Hepatocyte (in vitro differentiated cells): Measurements from ENCODE around the gene LGALS12.

ENCODE experiments used
- CTCF ChIP-seq: fragments of 200-600 bp; sonication (generic); IDR thresholded peaks from 2 replicates; pipeline ENCODE4 v1.5.1; 2016; ENCODE audit warnings: antibody characterized with exemption, mild to moderate bottlenecking; ENCODE audit not compliant: poor library complexity
- EZH2 ChIP-seq: fragments of 200-600 bp; sonication (generic); IDR thresholded peaks from 2 replicates; pipeline ENCODE4 v1.6.1; 2016; ENCODE audit warnings: antibody characterized with exemption, mild to moderate bottlenecking, borderline replicate concordance

DNA sequence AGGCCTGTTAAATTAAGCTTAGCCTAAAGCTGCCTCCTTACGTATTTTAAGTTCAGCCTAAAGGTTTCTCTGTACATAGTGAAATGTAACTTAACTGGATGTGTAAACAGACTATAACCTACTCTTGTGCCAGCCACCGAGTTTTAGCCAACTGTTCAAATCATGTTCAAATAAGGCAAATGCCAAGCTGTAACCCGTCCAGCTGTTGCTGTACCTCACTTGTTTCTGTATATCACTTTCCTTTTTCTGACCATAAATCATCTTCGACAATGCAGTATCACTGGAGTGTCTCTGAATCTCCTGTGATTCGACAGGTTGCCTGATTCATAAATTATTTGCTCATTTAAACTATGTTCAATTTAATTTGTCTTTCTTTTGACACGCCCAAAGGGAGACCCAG, 10.9 kb upstream of the LGALS12 start:
- no peak for TF ChIP-seq CTCF
- no peak for TF ChIP-seq EZH2
